ENCODE measurements around the gene FOXP1.

FOXP1 gene

DNA sequence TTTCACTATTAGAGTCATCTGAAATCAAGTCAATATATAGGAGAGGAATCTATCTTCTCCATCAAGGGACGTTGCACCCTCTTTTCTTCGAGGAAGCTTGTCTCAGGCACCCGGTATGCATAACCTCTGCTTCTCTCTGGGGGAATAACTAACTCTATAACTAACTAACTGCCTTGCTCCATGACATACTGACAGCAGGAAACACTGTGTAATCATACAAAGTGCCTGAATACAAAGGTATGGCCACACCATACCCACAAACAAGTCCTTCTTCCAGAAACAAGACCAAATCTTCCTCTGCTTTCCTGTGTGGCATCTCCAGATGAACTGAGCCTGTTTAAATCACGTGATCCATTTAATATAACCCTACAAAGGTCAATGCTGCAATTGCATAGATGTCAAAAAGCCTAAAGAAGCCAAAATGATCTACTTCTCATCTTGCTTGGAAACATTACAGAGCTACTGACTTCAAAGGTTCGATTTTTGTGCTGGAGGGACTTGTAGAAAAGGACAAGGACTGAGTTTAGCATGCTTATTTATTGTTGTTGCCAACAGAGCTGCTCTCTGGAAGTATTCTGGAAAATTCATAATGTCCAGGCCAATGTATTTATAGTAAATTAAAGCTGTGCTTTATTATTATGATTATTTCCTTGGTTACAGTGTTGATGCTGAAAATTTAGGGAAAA is 380.5 kb downstream of the FOXP1 start:
- TF ChIP-seq, protein P1, sequence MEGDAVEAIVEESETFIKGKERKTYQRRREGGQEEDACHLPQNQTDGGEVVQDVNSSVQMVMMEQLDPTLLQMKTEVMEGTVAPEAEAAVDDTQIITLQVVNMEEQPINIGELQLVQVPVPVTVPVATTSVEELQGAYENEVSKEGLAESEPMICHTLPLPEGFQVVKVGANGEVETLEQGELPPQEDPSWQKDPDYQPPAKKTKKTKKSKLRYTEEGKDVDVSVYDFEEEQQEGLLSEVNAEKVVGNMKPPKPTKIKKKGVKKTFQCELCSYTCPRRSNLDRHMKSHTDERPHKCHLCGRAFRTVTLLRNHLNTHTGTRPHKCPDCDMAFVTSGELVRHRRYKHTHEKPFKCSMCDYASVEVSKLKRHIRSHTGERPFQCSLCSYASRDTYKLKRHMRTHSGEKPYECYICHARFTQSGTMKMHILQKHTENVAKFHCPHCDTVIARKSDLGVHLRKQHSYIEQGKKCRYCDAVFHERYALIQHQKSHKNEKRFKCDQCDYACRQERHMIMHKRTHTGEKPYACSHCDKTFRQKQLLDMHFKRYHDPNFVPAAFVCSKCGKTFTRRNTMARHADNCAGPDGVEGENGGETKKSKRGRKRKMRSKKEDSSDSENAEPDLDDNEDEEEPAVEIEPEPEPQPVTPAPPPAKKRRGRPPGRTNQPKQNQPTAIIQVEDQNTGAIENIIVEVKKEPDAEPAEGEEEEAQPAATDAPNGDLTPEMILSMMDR (IDR thresholded peaks at IDR 0.05) = no peak
- H3K9ac ChIP-seq = no peak overlapping the region
- no peaks in the 10 kb centered on the region for H3K79me2 ChIP-seq

DNA sequence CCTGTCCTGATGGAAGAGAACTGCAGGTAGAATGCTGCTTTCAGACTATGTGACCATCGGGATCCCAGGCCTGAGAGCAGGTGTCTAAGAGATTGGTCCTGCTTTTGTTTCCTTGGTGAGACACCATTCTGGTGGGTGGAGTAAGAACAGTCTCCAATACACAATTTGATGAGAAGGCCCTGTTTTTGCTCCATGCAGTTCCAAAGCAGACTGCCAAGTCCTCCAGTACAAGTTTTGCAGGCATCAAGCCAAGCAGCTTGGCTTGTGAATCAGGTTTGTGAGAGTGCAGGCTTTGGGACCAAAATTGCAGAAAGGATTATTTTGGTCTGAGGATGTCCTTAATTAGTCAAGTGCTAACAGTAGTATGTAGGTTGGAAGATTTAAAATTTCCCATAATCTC is 381.6 kb downstream of the FOXP1 start:
- Histone ChIP-seq H3K9ac (no peak overlapping the region), H3K27me3 (ENCODE audit: control insufficient read depth, insufficient read depth, low read length) (no peaks in the 10 kb centered on the region), H3K4me3 (ENCODE audit: low read depth, low read length) (no peak overlapping the region), H3K36me3 (ENCODE audit: control insufficient read depth, insufficient read depth, low read length) (no peaks in the 10 kb centered on the region), H3K4me1 (no peaks in the 10 kb centered on the region), H2AFZ (no peak overlapping the region), H3K27ac (no peak overlapping the region), H3K4me2 (ENCODE audit: low read length) (no peak overlapping the region), H3K79me2 (no peaks in the 10 kb centered on the region), H3K9me3 (ENCODE audit: control insufficient read depth, low read length) (no peaks in the 10 kb centered on the region)
- TF ChIP-seq, protein P1 (IDR thresholded peaks at IDR 0.05) = no peak

More for the DNA sequence above, 380.5 kb downstream of the FOXP1 start:
- Histone ChIP-seq H3K27ac (no peak overlapping the region), H3K9me3 (ENCODE audit: control insufficient read depth, low read length) (no peaks in the 10 kb centered on the region), H3K36me3 (ENCODE audit: control insufficient read depth, insufficient read depth, low read length) (no peaks in the 10 kb centered on the region), H3K4me3 (ENCODE audit: low read depth, low read length) (no peak overlapping the region), H3K4me1 (no peaks in the 10 kb centered on the region), H3K27me3 (ENCODE audit: control insufficient read depth, insufficient read depth, low read length) (no peaks in the 10 kb centered on the region), H2AFZ (no peak overlapping the region), H3K4me2 (ENCODE audit: low read length) (no peak overlapping the region)

DNA sequence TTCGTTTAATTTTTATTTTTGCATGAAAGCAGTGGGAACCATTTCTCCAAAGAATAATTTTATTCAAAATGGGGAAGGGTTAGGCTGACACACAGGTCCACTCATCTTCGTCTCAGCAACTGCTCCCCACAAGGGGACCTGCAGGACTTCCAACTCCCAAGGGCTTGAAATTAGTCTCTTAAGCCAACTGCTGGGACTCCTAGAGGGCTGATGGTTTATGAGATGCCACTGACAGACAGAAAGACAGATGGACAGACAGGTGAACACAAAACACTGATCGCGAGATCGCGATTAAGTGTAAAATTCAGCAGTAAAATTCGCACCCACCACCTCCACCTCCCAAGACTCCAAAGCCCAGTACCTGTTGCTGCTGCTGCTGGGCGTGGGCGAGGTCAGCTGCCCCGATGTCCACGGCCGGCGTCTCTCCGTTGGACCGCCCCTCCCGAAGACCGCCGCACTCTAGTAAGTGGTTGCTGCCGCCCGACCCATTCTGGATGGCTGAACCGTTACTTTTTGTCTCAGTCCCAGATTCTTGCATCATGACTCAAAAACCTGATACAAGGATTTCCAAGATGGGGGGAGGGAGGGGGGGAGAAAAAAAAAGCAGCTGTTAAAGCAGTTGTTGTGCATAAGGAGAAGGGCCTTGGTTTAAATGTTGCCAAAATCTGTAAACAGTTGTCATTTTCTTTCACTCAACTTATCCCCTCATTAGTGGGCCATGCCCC is 385.5 kb downstream of the FOXP1 start:
- Histone ChIP-seq H3K4me3 (ENCODE audit: low read depth, low read length) (no peak overlapping the region), H3K27me3 (ENCODE audit: control insufficient read depth, insufficient read depth, low read length) (no peaks in the 10 kb centered on the region)

DNA sequence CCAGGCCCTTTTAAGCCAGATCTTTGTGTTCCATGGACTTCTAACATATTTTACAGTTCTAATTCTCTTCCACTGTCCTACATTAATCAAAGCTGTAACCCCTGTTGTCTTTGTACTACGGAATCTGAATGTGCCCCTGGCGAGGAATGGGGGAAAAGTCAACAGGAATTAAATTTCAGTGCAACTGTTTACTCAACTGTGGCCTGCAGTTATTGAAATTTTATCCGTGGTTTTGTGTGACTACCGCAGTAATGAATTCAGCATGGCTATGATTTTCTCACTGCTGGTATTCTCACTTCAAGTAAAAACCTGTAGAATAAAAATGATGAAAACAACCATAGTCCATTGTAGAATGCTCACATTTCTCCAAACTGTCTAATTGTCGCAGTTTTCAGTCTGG is 388.0 kb downstream of the FOXP1 start:
- Histone ChIP-seq H3K4me1 (no peaks in the 10 kb centered on the region), H2AFZ (no peak overlapping the region), H3K36me3 (ENCODE audit: control insufficient read depth, insufficient read depth, low read length) (no peaks in the 10 kb centered on the region), H3K9ac (no peak overlapping the region), H3K27ac (no peak overlapping the region), H3K79me2 (no peaks in the 10 kb centered on the region), H3K9me3 (ENCODE audit: control insufficient read depth, low read length) (no peaks in the 10 kb centered on the region), H3K27me3 (ENCODE audit: control insufficient read depth, insufficient read depth, low read length) (no peaks in the 10 kb centered on the region), H3K4me2 (ENCODE audit: low read length) (no peak overlapping the region), H3K4me3 (ENCODE audit: low read depth, low read length) (no peak overlapping the region)
- TF ChIP-seq, protein P1 (IDR thresholded peaks at IDR 0.05) = no peak

More for the DNA sequence above, 385.5 kb downstream of the FOXP1 start:
- Histone ChIP-seq H3K9ac (no peak overlapping the region), H3K27ac (no peak overlapping the region), H3K79me2 (no peaks in the 10 kb centered on the region), H3K4me1 (no peaks in the 10 kb centered on the region), H3K4me2 (ENCODE audit: low read length) (no peak overlapping the region), H3K36me3 (ENCODE audit: control insufficient read depth, insufficient read depth, low read length) (no peaks in the 10 kb centered on the region), H2AFZ (no peak overlapping the region), H3K9me3 (ENCODE audit: control insufficient read depth, low read length) (no peaks in the 10 kb centered on the region)
- TF ChIP-seq, protein P1 (IDR thresholded peaks at IDR 0.05) = no peak

Measured in parathyroid adenoma (tissue), 2 donors.